ENCODE results near the gene PCBP3.
"Not testable (repeated sequence)": the region's sequence is repeated elsewhere in the genome, so short reads cannot be mapped to it uniquely, and the experiment has no call there.

The PCBP3 gene

GRCh38 chr21:45846373-45847160 is 203.0 kb downstream of the PCBP3 start:
- TF ChIP-seq CTCF (conservative IDR thresholded peaks at IDR 0.05; ENCODE audit: control insufficient read depth, insufficient read depth, low read depth, low read length): no peak
- no peak overlapping the region for H3K4me3 ChIP-seq (ENCODE audit: control insufficient read depth, low read depth, low read length)
- DNase-seq (ENCODE audit: low read depth): peak; percentile 63

- no peak overlapping the region for H3K4me3 ChIP-seq (ENCODE audit: control insufficient read depth, low read depth, low read length)
- TF ChIP-seq CTCF (conservative IDR thresholded peaks at IDR 0.05; ENCODE audit: control insufficient read depth, insufficient read depth, low read depth, low read length): no peak
- DNase-seq (ENCODE audit: low read depth): no peak
Measured at GRCh38 chr21:45847870-45848269, 204.3 kb downstream of the PCBP3 start.

GRCh38 chr21:45848331-45848730 is 204.8 kb downstream of the PCBP3 start:
- TF ChIP-seq CTCF (conservative IDR thresholded peaks at IDR 0.05; ENCODE audit: control insufficient read depth, insufficient read depth, low read depth, low read length): no peak
- no peak overlapping the region for H3K4me3 ChIP-seq (ENCODE audit: control insufficient read depth, low read depth, low read length)
- DNase-seq (ENCODE audit: low read depth): no peak

- DNase-seq (ENCODE audit: low read depth): no peak
- H3K4me3 ChIP-seq (ENCODE audit: control insufficient read depth, low read depth, low read length): no peak overlapping the region
- TF ChIP-seq CTCF (conservative IDR thresholded peaks at IDR 0.05; ENCODE audit: control insufficient read depth, insufficient read depth, low read depth, low read length): no peak
Measured at GRCh38 chr21:45848805-45849204, 205.3 kb downstream of the PCBP3 start.

GRCh38 chr21:45849651-45850050 is 206.1 kb downstream of the PCBP3 start:
- DNase-seq (ENCODE audit: low read depth): no peak
- TF ChIP-seq CTCF (conservative IDR thresholded peaks at IDR 0.05; ENCODE audit: control insufficient read depth, insufficient read depth, low read depth, low read length): no peak
- H3K4me3 ChIP-seq (ENCODE audit: control insufficient read depth, low read depth, low read length): no peak overlapping the region

- TF ChIP-seq CTCF (conservative IDR thresholded peaks at IDR 0.05; ENCODE audit: control insufficient read depth, insufficient read depth, low read depth, low read length): no peak
- no peak for DNase-seq (ENCODE audit: low read depth)
- H3K4me3 ChIP-seq (ENCODE audit: control insufficient read depth, low read depth, low read length): no peak overlapping the region
Measured at GRCh38 chr21:45850181-45850580, 206.7 kb downstream of the PCBP3 start.

GRCh38 chr21:45852386-45852785 is 208.9 kb downstream of the PCBP3 start:
- H3K4me3 ChIP-seq (ENCODE audit: control insufficient read depth, low read depth, low read length); DNase-seq (ENCODE audit: low read depth): not testable (repeated sequence)
